Spleen (tissue), 11 donors: ENCODE measurements around the gene ARL17B. TPM values are rescaled to one million over a fixed set of nuclear protein-coding genes. Genes with fewer than 3 reads are reported as not detected.
"Not testable (repeated sequence)": the region's sequence is repeated elsewhere in the genome, so short reads cannot be mapped to it uniquely, and the experiment has no call there.

Experiments used
- DNase-seq: peaks from one replicate; pipeline ENCODE4 v3.0.0-alpha.2; 2020
- H3K27ac ChIP-seq, 8 donors: fragments of 200-600 bp; sonication (generic) in 7 of 8; 1 replicate in 4 of 8; 2 replicates in 4 of 8; pipeline versions ENCODE4 v1.5.0 to v1.8.0; 2016 to 2021; ENCODE audit warnings: inconsistent platforms in 4 of 8, mild to moderate bottlenecking in 4 of 8, moderate library complexity in 1 of 8
- H3K27me3 ChIP-seq, 7 donors: fragments of 200-600 bp; sonication (generic) in 6 of 7; replicated peaks in 1 of 7; 1 replicate in 4 of 7; 2 replicates in 3 of 7; pipeline versions ENCODE4 v1.5.0 to v1.8.0; 2016 to 2021; ENCODE audit warnings: inconsistent platforms in 3 of 7, mild to moderate bottlenecking in 1 of 7
- H3K36me3 ChIP-seq, 6 donors: fragments of 200-600 bp; sonication (generic) in 5 of 6; 1 replicate in 4 of 6; 2 replicates in 2 of 6; pipeline versions ENCODE4 v1.5.0 to v1.8.0; 2016 to 2021; ENCODE audit warnings: inconsistent platforms in 2 of 6
- H3K4me1 ChIP-seq, 6 donors: fragments of 200-600 bp; sonication (generic) in 5 of 6; 1 replicate in 3 of 6; 2 replicates in 3 of 6; pipeline versions ENCODE4 v1.5.0 to v1.8.0; 2016 to 2021; ENCODE audit warnings: inconsistent platforms in 3 of 6
- H3K4me3 ChIP-seq, 8 donors: fragments of 200-600 bp; sonication (generic) in 7 of 8; 1 replicate in 4 of 8; 2 replicates in 4 of 8; pipeline versions ENCODE4 v1.5.0 to v1.8.0; 2016 to 2021; ENCODE audit warnings: inconsistent platforms in 4 of 8, mild to moderate bottlenecking in 4 of 8, moderate library complexity in 2 of 8
- H3K9me3 ChIP-seq, 8 donors: fragments of 200-600 bp; sonication (generic) in 7 of 8; 1 replicate in 4 of 8; 2 replicates in 4 of 8; pipeline versions ENCODE4 v1.5.0 to v1.8.0; 2016 to 2021; ENCODE audit warnings: inconsistent platforms in 4 of 8
- WGBS, 5 donors: extraction: QIAGEN DNeasy Blood & Tissue Kit in 3 of 5; methylation state at CpG; one replicate each; pipeline versions ENCODE4 v1.1.5 to v1.1.7; 2013 to 2018; 5-methylcytosine and 5-hydroxymethylcytosine counted together
- intact Hi-C: fragments of 100-400 bp; cut with DNase I; formaldehyde crosslinking; loops from one replicate; pipeline ENCODE4 v1.15.0; 2023; ENCODE audit warnings: low total_unique reads
- polyA plus RNA-seq, 3 donors: library from polyadenylated mRNA; stranded (reverse); fragments of 200-250 nt; gene quantifications; one replicate each; pipeline ENCODE4 v1.2.1, GENCODE V29; 2013
- total RNA-seq, 7 donors: library from RNA; depleted of rRNA in 3 of 7; stranded (reverse); fragments of >200 nt in 3 of 7; fragmentation: NEBNext Ultra II Directional in 4 of 7; extraction: Animal tissue kit (Norgen Biotek cat#: 25700) in 4 of 7; gene quantifications; one replicate each; pipeline versions ENCODE4 v1.1.0 to v1.2.1, GENCODE V29; 2016 to 2021
- donor health status: healthy with polysubstance abuse.
- donor health status: DM: no; HTN: no; CAD: no; lungs with moderate emphysema.
- donor health status: DM: no; HTN: no; CAD: no.
- donor health status: Bipolar disorder and iron deficiency.
- donor health status: healthy.
- donor health status: DM: no; HTN: no; CAD: no.
- donor health status: DM: yes; HTN: yes; CAD: no.

Gene ARL17B
- total and polyA plus RNA-seq, 10 donors = 7.9 to 43.8 (median 22.5) TPM

- H3K4me3 ChIP-seq, H3K27me3 ChIP-seq, H3K4me1 ChIP-seq, H3K36me3 ChIP-seq, intact Hi-C loops, DNase-seq, H3K9me3 ChIP-seq, H3K27ac ChIP-seq: not testable (repeated sequence)
- no CpG with 5 or more reads among the region's 95 CpGs for WGBS, 5 donors
Observed at GRCh38 chr17:46372236-46373229, 11.0 kb upstream of the ARL17B start.

DNA sequence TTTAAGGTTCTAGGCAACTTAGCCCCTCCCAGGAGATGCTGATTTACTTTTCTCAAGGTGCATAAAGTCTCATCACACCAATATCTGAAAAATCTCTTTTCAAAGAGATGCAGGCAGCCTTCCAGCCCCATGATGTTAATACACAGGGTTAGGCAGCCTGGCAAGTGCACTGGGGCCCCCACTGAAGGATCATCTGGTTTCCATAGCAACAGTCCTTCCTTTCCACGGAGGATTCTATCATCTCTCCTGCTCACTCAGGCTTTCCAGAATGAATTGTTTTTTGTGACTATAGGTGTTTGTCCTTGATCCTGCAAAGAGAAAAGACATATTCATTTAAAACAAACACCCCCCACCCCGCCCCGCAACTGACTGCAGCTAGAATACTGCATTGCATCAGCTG lies 6.0 kb upstream of the ARL17B start:
- H3K9me3 ChIP-seq, H3K27me3 ChIP-seq, DNase-seq, H3K4me3 ChIP-seq, intact Hi-C loops, H3K36me3 ChIP-seq, H3K4me1 ChIP-seq, H3K27ac ChIP-seq: not testable (repeated sequence)
- WGBS, 5 donors = no CpG with 5 or more reads among the region's 3 CpGs

GRCh38 chr17:46361145-46361735 lies 326 bp downstream of the ARL17B start:
- H3K4me3 ChIP-seq = peak overlapping the region in 3 of 8 donors; percentile 25 to 51 (median 28)
- H3K27ac ChIP-seq = peak overlapping the region in 1 of 8 donors; percentile 41
- H3K4me1 ChIP-seq, H3K27me3 ChIP-seq, intact Hi-C loops, DNase-seq, H3K9me3 ChIP-seq, H3K36me3 ChIP-seq: not testable (repeated sequence)
- WGBS, 5 donors = no CpG with 5 or more reads among the region's 42 CpGs

DNA sequence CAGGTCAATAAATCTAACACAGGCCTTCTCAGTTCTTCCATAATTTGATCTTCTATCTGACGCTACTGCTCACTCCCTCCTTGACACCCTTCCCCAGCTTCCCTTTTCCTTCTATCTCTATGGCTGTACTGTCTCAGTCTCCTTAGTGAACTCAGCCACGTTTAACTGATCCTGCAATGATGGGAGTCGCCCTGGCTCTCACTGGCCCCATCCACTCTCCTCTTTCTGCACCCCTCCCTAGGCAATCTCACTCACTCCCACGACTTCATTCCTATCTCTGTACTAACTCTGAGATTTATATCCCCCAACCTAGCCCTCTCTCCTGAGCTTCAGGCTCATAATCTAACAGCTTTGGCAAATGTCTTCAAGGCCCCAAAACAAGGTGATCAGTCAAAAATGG lies 7.7 kb downstream of the ARL17B start:
- DNase-seq, H3K27ac ChIP-seq, H3K4me3 ChIP-seq, H3K4me1 ChIP-seq, H3K9me3 ChIP-seq, H3K36me3 ChIP-seq, H3K27me3 ChIP-seq, intact Hi-C loops: not testable (repeated sequence)
- WGBS, 5 donors = no CpG with 5 or more reads among the region's 4 CpGs

DNA sequence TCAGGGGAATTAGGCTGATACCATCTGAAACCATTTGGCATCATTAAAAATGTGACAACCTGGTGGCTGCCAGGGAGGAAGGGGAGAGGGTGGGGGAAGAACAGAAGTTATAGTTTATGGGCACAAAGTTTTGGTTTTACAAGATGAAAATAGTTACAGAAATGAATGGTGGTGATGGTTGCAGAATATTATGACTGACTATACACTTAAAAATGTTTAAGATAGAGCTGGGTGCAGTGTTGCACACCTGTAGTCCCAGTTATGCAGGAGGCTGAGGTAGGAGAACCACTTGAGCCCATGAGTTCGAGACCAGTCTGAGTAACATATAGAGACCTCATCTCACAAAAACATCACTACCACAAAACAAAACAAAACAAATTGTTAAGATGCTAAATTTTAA lies 12.5 kb downstream of the ARL17B start:
- no CpG with 5 or more reads among the region's 1 CpG for WGBS, 5 donors
- intact Hi-C loops, H3K4me1 ChIP-seq, DNase-seq, H3K27ac ChIP-seq, H3K9me3 ChIP-seq, H3K27me3 ChIP-seq, H3K4me3 ChIP-seq, H3K36me3 ChIP-seq: not testable (repeated sequence)

DNA sequence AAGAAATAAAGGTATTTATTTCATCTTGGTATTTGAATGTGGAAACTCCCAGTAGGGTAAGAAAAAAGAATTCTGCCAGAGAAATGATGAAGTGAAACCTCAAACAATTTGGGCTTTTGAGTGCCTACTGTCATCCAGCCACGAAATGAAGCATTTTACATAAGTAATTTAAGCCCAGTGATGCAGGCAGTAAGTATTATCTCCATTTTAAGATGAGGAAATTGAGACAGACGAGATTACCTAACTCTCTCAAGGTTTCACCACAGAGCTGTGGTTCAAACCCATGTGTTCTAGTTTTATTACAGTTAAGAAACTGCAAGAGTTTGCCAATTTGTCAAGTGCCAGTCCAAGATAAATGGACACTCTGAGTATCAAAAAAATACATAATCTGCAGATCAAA lies 13.2 kb downstream of the ARL17B start:
- intact Hi-C loops, DNase-seq, H3K4me3 ChIP-seq, H3K9me3 ChIP-seq, H3K27me3 ChIP-seq, H3K36me3 ChIP-seq, H3K4me1 ChIP-seq: not testable (repeated sequence)
- no CpG with 5 or more reads among the region's 2 CpGs for WGBS, 5 donors
- H3K27ac ChIP-seq = peak overlapping the region in 3 of 8 donors; percentile 40 to 56 (median 42)

GRCh38 chr17:46342131-46342530 lies 19.4 kb downstream of the ARL17B start:
- H3K9me3 ChIP-seq, DNase-seq, H3K27ac ChIP-seq, intact Hi-C loops, H3K27me3 ChIP-seq, H3K36me3 ChIP-seq, H3K4me3 ChIP-seq, H3K4me1 ChIP-seq: not testable (repeated sequence)
- no CpG with 5 or more reads among the region's 3 CpGs for WGBS, 5 donors

DNA sequence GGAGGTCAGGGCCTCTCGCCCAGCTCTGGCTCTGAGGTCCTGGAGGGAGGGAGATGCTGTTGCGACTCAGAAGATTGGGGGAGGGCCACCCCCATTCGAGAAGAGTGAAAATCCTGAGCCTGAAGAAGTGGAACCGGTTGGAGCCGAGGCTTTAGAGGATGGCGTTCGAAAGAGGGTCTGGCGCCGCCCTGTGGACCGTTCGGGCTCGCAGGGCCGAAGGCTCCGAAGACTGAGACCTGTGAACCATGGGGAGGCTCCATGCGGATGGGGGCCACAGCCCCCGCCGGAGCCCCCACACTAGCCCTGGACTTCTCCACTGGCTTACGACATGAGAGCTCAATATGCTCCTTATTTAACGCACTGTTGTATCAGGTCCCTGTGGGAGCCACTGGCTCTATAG lies 20.3 kb downstream of the ARL17B start:
- DNase-seq, intact Hi-C loops: not testable (repeated sequence)
- no CpG with 5 or more reads among the region's 19 CpGs for WGBS, 5 donors

GRCh38 chr17:46294831-46295230 lies 66.7 kb downstream of the ARL17B start, which contains the start of gene LRRC37A:
TSS of gene LRRC37A (plus strand) at chr17:46295131. CDS start at chr17:46295134, 3 bp downstream.
- H3K36me3 ChIP-seq, H3K4me3 ChIP-seq, DNase-seq, H3K27me3 ChIP-seq, H3K27ac ChIP-seq, intact Hi-C loops, H3K9me3 ChIP-seq: not testable (repeated sequence)
- WGBS, 5 donors = no CpG with 5 or more reads among the region's 16 CpGs
- H3K4me1 ChIP-seq = peaks cover 6 to 17% (median 12%) of the 10 kb centered on the region in 6 donors

More for the DNA sequence above, 20.3 kb downstream of the ARL17B start:
- not testable (repeated sequence) for H3K27me3 ChIP-seq, H3K27ac ChIP-seq, H3K36me3 ChIP-seq, H3K9me3 ChIP-seq, H3K4me1 ChIP-seq, H3K4me3 ChIP-seq

DNA sequence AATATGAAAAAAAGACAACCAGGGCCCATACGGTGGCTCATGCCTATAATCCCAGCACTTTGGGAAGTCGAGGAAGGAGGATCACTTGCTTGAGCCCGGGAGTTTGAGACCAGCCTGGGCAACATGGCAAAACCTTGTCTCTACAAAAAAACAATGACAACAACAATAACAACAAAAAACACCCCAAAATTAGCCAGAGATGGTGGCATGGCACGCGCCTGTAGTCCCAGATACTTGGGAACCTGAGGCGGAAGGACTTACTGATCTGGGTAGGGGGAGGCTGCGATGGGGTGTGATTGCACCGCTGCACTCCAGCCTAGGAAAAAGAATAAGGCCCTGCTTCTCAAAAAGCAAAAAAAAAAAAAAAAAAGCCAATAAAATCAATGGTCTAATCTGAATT lies 69.9 kb downstream of the ARL17B start:
- WGBS, 5 donors = 82 to 92% (median 87%) methylated on average over 8 of the region's 8 CpGs
- H3K9me3 ChIP-seq, intact Hi-C loops, H3K36me3 ChIP-seq, H3K27me3 ChIP-seq, DNase-seq, H3K4me3 ChIP-seq: not testable (repeated sequence)
- H3K4me1 ChIP-seq = peaks cover 10 to 25% (median 14%) of the 10 kb centered on the region in 6 donors
- peak overlapping the region in 7 of 8 donors; percentile 28 to 82 (median 70) for H3K27ac ChIP-seq
